Activated naive CD4-positive, alpha-beta T cell treated with anti-CD3 and anti-CD28 coated beads, Interleukin-2, amount 10 ng/mL, durations not matched to agents 5 hours and 36 hours (primary cell): ENCODE measurements around the gene TNFAIP8L2. TPM values are rescaled to one million over a fixed set of nuclear protein-coding genes. Genes with fewer than 3 reads are reported as not detected.

Experiments used
- total RNA-seq, 2 experiments: library from RNA; stranded (reverse); gene quantifications; one replicate each; pipeline ENCODE4 v1.2.3, GENCODE V29; 2021

TNFAIP8L2 gene
- total RNA-seq, result 10 to 100 TPM; 41.8 to 42.4 TPM

DNA sequence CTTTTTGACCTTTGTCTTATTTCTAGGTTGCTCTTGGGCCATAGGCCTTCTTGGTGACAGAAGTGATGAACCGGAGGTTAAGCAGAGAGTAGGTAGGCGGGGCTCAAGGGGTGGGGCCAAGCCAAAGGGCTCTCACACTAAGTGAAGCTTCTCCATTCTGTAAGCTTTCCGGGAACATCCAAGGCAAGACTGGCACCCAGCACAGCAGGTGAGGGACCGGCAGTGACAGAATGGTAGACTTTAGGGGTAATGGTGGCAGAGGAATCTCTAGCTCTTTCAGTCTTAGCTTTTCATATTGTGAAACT lies at the start of gene TNFAIP8L2:
TNFAIP8L2 (plus strand) TSS at position 135 of the 305 bp plus-strand sequence. CDS start 2,049 bp downstream, outside the sequence.

DNA sequence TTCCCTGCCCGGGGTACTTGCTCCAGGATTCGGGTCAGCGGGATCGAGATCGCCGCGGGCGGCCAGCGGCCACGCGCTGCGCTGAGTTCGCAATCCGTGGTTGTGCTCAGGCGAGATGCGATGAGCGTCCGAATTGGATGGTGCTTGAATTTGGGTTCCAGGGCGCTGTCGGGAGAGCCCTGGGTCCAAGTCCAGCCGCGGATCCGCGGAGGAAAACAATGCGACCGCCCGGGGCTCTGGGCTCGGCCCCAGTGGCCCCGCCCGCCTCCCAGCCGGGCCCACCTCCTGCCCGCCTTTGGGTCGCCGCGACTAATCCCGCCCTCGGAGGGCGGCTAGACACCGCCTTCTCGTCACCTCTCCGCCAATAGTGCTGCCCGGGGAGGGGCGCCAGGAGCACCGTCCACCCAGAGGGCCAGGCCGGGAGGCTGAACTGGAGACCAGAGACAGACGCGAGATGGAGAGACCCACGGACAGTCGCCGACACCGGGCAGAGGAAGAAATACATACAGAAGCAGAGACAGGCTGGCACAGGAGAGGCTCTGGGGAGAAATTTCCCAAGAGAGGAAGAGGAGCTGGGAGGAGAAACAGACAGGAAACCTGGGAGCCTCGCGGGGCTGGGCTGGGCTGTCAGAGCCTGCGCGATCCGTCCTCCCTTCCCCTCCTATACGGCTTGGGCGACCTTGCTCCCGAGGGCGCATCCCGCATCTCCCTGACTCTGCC lies 9.9 kb upstream of the TNFAIP8L2 start, which contains the start of gene SEMA6C:
SEMA6C (minus strand) TSS at position 220 of the 720 bp plus-strand sequence. CDS start 4,010 bp downstream, outside the sequence.

GRCh38 chr1:151165738-151166504 lies 9.5 kb downstream of the TNFAIP8L2 start, which contains the start of the genes LYSMD1 and SCNM1:
Gene LYSMD1, minus strand, starts transcription at chr1:151165902. Its CDS starts 644 bp downstream, at chr1:151165258.
Gene SCNM1, plus strand, starts transcription at chr1:151166144. Its CDS starts 9 bp downstream, at chr1:151166153.

GRCh38 chr1:151175863-151176262 lies 19.4 kb downstream of the TNFAIP8L2 start, which contains the start of gene TMOD4:
Gene TMOD4, minus strand, starts transcription at chr1:151175981. Its CDS starts 1,106 bp downstream, at chr1:151174875.

DNA sequence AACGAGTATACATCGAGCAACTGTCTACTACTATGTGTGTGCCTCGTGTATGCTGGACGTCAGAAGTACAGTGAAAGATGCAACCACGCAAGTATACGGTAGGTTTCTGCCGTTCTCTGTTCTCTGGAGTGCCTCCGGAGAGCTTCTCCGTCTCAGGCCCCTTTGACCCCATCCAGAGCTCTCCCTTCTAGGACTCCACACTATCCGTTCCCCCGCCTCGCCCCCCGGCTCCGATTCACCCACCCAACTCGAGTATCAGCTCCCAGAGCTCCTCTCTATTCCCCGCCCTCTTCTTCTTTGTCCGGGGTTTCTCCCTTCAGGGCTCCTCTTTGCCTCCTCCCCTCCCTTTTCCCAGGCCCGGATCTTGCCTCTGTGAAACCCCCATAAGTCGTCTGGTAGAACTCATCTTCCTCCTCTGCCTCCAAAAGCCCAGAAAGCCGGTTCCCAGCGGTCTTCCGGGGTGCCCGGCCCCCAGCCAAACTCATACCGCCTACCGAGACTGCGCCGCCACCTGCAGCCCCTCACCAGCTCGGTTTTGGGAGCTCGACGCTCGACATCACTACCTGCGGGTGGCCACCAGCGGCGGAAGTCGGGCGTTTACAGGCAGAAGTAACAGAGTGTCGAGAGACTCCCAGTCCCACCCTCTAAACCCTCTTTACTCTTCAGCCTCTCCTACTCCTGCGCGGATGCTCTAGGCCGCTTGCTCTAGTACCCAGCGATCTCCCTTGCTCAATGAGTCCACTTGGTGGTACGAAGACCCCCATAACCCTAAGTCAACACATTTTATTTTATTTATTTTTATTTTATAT lies 33.4 kb downstream of the TNFAIP8L2 start, which contains the start of gene VPS72:
VPS72 (minus strand) TSS at position 561 of the 809 bp plus-strand sequence; CDS start at position 485, 76 bp downstream.

GRCh38 chr1:151198254-151199127 lies 42.0 kb downstream of the TNFAIP8L2 start, which contains the start of gene PIP5K1A:
Gene PIP5K1A, plus strand, starts transcription at chr1:151198552. Its CDS starts 445 bp downstream, at chr1:151198997.

Other genes starting within 250 kb of the TNFAIP8L2 start
- gene SETDB1, start 230.3 kb upstream of the TNFAIP8L2 start, total RNA-seq, result 10 to 100 TPM; 53.5 to 59.7 TPM
- 100 to 1,000 TPM; 152 to 153 TPM for gene CERS2, start 181.8 kb upstream of the TNFAIP8L2 start, total RNA-seq
- not detected for gene ANXA9, start 174.4 kb upstream of the TNFAIP8L2 start, total RNA-seq
- 10 to 100 TPM; 37.4 to 37.7 TPM for gene MINDY1, start 149.7 kb upstream of the TNFAIP8L2 start, total RNA-seq
- 10 to 100 TPM; 18.5 to 20.5 TPM for gene PRUNE1, start 148.2 kb upstream of the TNFAIP8L2 start, total RNA-seq
- 1 to 10 TPM; 1.0 to 1.1 TPM for gene BNIPL, start 120.1 kb upstream of the TNFAIP8L2 start, total RNA-seq
- 1 to 10 TPM; 1.2 to 1.4 TPM for gene C1orf56, start 108.9 kb upstream of the TNFAIP8L2 start, total RNA-seq
- gene CDC42SE1, start 97.0 kb upstream of the TNFAIP8L2 start, total RNA-seq, result 100 to 1,000 TPM; 362 to 368 TPM
- 1 to 10 TPM; 4.0 to 4.1 TPM for gene MLLT11, start 96.3 kb upstream of the TNFAIP8L2 start, total RNA-seq
- 10 to 100 TPM; 27.7 to 30.6 TPM for gene GABPB2, start 85.9 kb upstream of the TNFAIP8L2 start, total RNA-seq
- 1 to 10 TPM; 3.6 to 3.8 TPM for gene SEMA6C, start 10.0 kb upstream of the TNFAIP8L2 start, total RNA-seq
- gene LYSMD1, start 9.3 kb downstream of the TNFAIP8L2 start, total RNA-seq, result 1 to 10 TPM; 2.7 to 3.1 TPM
- 10 to 100 TPM; 59.5 to 61.1 TPM for gene SCNM1, start 9.5 kb downstream of the TNFAIP8L2 start, total RNA-seq
- 1 to 10 TPM; 3.2 to 4.4 TPM for gene TMOD4, start 19.3 kb downstream of the TNFAIP8L2 start, total RNA-seq
- gene VPS72, start 33.5 kb downstream of the TNFAIP8L2 start, total RNA-seq, result 10 to 100 TPM; 74.6 to 77.0 TPM
- 10 to 100 TPM; 57.7 to 59.3 TPM for gene PIP5K1A, start 41.9 kb downstream of the TNFAIP8L2 start, total RNA-seq
- 100 to 1,000 TPM; 163 to 173 TPM for gene PSMD4, start 98.1 kb downstream of the TNFAIP8L2 start, total RNA-seq
- 10 to 100 TPM; 27.7 to 27.9 TPM for gene ZNF687, start 125.7 kb downstream of the TNFAIP8L2 start, total RNA-seq
- gene PI4KB, start 170.8 kb downstream of the TNFAIP8L2 start, total RNA-seq, result 10 to 100 TPM; 65.2 to 65.6 TPM
- gene RFX5, start 190.6 kb downstream of the TNFAIP8L2 start, total RNA-seq, result 10 to 100 TPM; 66.6 to 69.5 TPM
- gene SELENBP1, start 216.1 kb downstream of the TNFAIP8L2 start, total RNA-seq, result not detected
- 100 to 1,000 TPM; 277 to 279 TPM for gene PSMB4, start 242.9 kb downstream of the TNFAIP8L2 start, total RNA-seq